Gastroesophageal sphincter (tissue), 4 donors: Measurements from ENCODE around the gene CHERP. TPM values are rescaled to one million over a fixed set of nuclear protein-coding genes. Genes with fewer than 3 reads are reported as not detected.
"Not testable (repeated sequence)": the region's sequence is repeated elsewhere in the genome, so short reads cannot be mapped to it uniquely, and the experiment has no call there.

Source experiments
- ATAC-seq: fragments of 150-250 bp; one replicate; pipeline ENCODE4 v1.9.1; 2016; ENCODE audit warnings: mild to moderate bottlenecking, moderate library complexity
- H3K27ac ChIP-seq, 4 donors: fragments of 200-600 bp; sonication (generic) in 3 of 4; 1 replicate in 3 of 4; 2 replicates in 1 of 4; pipeline ENCODE4 v1.5.1; 2016 to 2019
- H3K27me3 ChIP-seq: fragments of 200-600 bp; sonication (generic); one replicate; pipeline ENCODE4 v1.5.1; 2019
- H3K36me3 ChIP-seq, 2 donors: fragments of 200-600 bp; sonication (generic); one replicate each; pipeline ENCODE4 v1.5.1; 2019; ENCODE audit warnings: control low read depth in 1 of 2
- H3K4me1 ChIP-seq, 3 donors: fragments of 200-600 bp; sonication (generic); 1 replicate in 2 of 3; 2 replicates in 1 of 3; pipeline ENCODE4 v1.5.1; 2016 to 2019; ENCODE audit warnings: control low read depth in 2 of 3
- H3K4me3 ChIP-seq, 2 donors: fragments of 200-600 bp; sonication (generic); one replicate each; pipeline ENCODE4 v1.5.1; 2019; ENCODE audit warnings: mild to moderate bottlenecking in 1 of 2, moderate library complexity in 1 of 2
- H3K9me3 ChIP-seq, 3 donors: fragments of 200-600 bp; sonication (generic); one replicate each; pipeline ENCODE4 v1.5.1; 2017 to 2019; ENCODE audit warnings: control low read depth in 2 of 3
- CTCF ChIP-seq, 4 experiments: fragments of 200-600 bp in 2 of 4; fragments of 450-650 bp in 2 of 4; sonication (generic) in 1 of 4; IDR thresholded peaks; one replicate each; pipeline ENCODE4 v1.5.1; 2017 to 2019; ENCODE audit warnings: antibody characterized with exemption in 4 of 4, mild to moderate bottlenecking in 2 of 4, moderate library complexity in 2 of 4
- EP300 ChIP-seq: sonication (generic); formaldehyde crosslinking; IDR thresholded peaks from one replicate; pipeline ENCODE4 v1.6.1; 2017; ENCODE audit warnings: antibody characterized with exemption, mild to moderate bottlenecking
- POLR2A ChIP-seq, 2 donors: fragments of 450-650 bp; IDR thresholded peaks; one replicate each; pipeline ENCODE4 v1.6.1; 2017; ENCODE audit warnings: antibody characterized with exemption in 2 of 2, mild to moderate bottlenecking in 2 of 2, moderate library complexity in 1 of 2
- POLR2AphosphoS5 ChIP-seq: sonication (generic); formaldehyde crosslinking; IDR thresholded peaks from one replicate; pipeline ENCODE4 v1.6.1; 2017; ENCODE audit warnings: antibody characterized with exemption
- WGBS, 2 donors: methylation state at CpG; one replicate each; pipeline ENCODE4 v1.1.5; 2018; ENCODE audit warnings: low coverage in 1 of 2; 5-methylcytosine and 5-hydroxymethylcytosine counted together
- total RNA-seq, 4 donors: library from RNA; depleted of rRNA; stranded (reverse); fragments of >200 nt; gene quantifications; one replicate each; pipeline ENCODE4 v1.1.0, GENCODE V29; 2016

CHERP gene
- total RNA-seq, 4 donors from 2014 or later: 5.7 to 12.7 (median 6.6) TPM

DNA sequence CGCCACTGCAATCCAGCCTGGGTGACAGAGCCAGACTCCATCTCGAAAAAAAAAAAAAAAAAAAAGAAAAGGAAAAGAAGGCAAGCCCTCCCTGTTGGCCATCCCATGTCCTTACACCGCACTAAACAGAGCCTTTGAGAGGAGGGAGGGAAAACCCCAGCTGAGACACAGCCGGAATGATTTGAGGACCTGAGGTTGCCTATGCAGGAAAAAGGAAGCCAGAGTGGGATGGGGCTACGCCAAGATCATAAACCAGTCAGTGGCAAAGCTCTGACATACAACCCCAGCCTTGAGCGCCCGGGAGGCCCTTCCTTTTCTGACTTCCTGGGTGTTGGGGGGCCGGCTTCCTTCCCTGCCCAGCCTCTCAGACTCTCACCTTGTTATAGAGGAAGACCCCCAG is 12.5 kb upstream of the CHERP start:
- no peak for TF ChIP-seq POLR2AphosphoS5
- TF ChIP-seq POLR2A (IDR thresholded peaks at IDR 0.05): no peak
- TF ChIP-seq EP300: no peak
- no peak for TF ChIP-seq CTCF (IDR thresholded peaks at IDR 0.05)
- Histone ChIP-seq H3K9me3 (no peaks in the 10 kb centered on the region), H3K27me3 (no peaks in the 10 kb centered on the region), H3K4me3 (no peak overlapping the region), H3K4me1 (no peaks in the 10 kb centered on the region), H3K27ac (no peak overlapping the region), H3K36me3 (peaks cover 0 to 97% of the 10 kb centered on the region in 2 donors)
- ATAC-seq: no peak
- 89 to 97% methylated on average over 5 to 6 of the region's 8 CpGs for WGBS, 2 donors

- not testable (repeated sequence) for H3K9me3 ChIP-seq
- WGBS, 2 donors: 85% methylated on average over 6 of the region's 6 CpGs; no CpG with 5 or more reads in 1 of the 2 donors
- peaks cover 0 to 70% of the 10 kb centered on the region in 2 donors for H3K36me3 ChIP-seq
Measured at GRCh38 chr19:16551902-16552301, 9.7 kb upstream of the CHERP start.

DNA sequence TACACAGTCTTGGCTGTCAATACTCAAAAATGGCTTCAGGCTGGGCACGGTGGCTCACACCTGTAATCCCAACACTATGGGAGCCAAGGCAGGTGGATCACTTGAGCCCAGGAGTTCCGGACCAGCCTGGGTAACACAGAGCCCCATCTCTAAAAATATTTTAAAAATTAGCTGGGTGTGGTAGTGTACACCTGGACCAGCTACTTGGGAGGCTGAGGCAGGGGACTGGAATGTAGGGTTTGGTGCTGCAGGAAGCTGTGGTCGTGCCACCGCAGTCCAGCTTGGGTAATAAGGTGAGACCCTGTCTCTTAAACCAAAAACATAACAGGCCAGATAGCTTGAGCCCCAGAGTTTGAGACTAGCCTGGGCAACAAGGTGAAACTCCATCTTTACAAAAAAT is 6.7 kb upstream of the CHERP start:
- ATAC-seq: no peak
- peaks cover 0 to 13% (median 0%) of the 10 kb centered on the region in 3 donors for H3K4me1 ChIP-seq
- H3K27ac ChIP-seq: no peak overlapping the region
- TF ChIP-seq CTCF (IDR thresholded peaks at IDR 0.05) (no peak), EP300 (no peak), POLR2AphosphoS5 (no peak), POLR2A (IDR thresholded peaks at IDR 0.05) (no peak)
- no peaks in the 10 kb centered on the region for H3K27me3 ChIP-seq
- H3K4me3 ChIP-seq: no peak overlapping the region
- H3K36me3 ChIP-seq: peaks cover 0 to 40% of the 10 kb centered on the region in 2 donors
- WGBS, 2 donors: no CpG with 5 or more reads among the region's 4 CpGs
- no peaks in the 10 kb centered on the region for H3K9me3 ChIP-seq

More at GRCh38 chr19:16551902-16552301, 9.7 kb upstream of the CHERP start:
- H3K4me3 ChIP-seq, H3K4me1 ChIP-seq, H3K27ac ChIP-seq, H3K27me3 ChIP-seq, ATAC-seq: not testable (repeated sequence)

DNA sequence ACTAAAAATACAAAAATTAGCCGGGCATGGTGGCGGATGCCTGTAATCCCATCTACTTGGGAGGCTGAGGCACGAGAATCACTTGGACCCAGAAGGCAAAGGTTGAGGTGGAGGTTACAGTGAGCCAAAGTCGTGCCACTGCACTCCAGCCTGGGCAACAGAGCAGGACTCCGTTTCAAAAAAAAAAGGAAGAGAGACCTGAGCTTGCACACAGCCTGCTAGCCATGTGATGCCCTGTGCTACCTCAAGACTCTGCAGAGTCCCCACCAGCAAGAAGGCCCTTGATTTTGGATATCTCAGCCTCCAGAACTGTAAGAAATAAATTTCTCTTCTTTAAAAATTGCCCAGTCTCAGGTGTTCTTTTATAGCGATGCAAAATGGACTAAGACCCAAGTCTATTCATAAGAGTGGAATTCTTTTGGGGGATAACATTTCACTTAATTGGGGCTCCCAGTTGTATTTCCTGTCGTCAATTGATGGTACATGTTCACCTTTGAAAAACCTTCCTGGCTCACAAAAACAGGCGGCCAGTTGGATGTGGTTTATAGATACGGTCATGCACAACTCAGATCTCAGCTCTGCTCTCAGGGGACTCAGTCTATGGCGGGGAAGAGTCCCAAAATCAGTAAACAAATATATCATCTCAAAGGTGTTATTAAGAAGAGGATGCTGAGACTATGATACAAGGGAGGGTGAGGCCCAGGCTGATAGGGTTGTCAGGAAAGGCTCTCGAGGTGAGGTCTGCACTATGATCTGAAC is 2.4 kb upstream of the CHERP start:
- H3K36me3 ChIP-seq: peaks cover 0 to 10% of the 10 kb centered on the region in 2 donors
- WGBS, 2 donors: 80 to 90% methylated on average over 7 to 8 of the region's 11 CpGs
- ATAC-seq: no peak
- peaks cover 0 to 48% (median 13%) of the 10 kb centered on the region in 3 donors for H3K4me1 ChIP-seq
- H3K9me3 ChIP-seq: no peaks in the 10 kb centered on the region
- no peak for TF ChIP-seq EP300
- TF ChIP-seq POLR2A (IDR thresholded peaks at IDR 0.05): no peak
- TF ChIP-seq CTCF (IDR thresholded peaks at IDR 0.05): no peak
- no peak for TF ChIP-seq POLR2AphosphoS5
- no peak overlapping the region for H3K4me3 ChIP-seq
- H3K27ac ChIP-seq: no peak overlapping the region
- no peaks in the 10 kb centered on the region for H3K27me3 ChIP-seq

GRCh38 chr19:16543734-16544133 is 1.5 kb upstream of the CHERP start:
- H3K9me3 ChIP-seq, ATAC-seq: not testable (repeated sequence)

DNA sequence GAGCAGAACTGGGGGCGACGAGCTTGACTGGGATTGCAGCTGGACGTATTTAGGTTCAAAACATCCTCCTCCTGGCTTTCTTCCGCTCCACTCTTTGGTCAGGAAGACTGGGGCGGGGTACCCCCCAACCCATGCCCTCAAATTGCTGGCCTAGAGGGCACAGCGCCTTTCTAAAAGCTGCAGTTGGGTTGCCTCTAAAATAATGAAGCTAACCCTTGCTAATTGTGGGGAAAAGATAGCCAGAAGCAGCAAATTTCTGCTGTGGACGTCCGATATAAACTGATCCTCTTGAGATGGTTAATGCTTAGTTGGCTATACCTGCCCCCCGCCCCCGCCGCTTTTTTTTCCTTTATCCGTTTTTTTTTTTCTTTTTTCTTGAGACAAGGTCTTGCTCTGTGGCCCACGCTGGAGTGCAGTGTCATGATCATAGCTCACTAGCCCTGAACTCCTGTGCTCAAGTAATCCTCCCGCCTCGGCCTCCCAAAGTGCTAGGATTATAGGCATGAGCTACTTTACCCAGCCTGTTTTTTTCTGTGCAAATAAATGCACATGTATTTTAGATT is 754 bp upstream of the CHERP start:
- peak overlapping the region; percentile 77 to 99 for H3K4me3 ChIP-seq
- H3K36me3 ChIP-seq: peaks cover 0 to 24% of the 10 kb centered on the region in 2 donors
- WGBS, 2 donors: 0 to 6% methylated on average over 2 to 13 of the region's 15 CpGs
- no peaks in the 10 kb centered on the region for H3K9me3 ChIP-seq
- no peaks in the 10 kb centered on the region for H3K27me3 ChIP-seq
- TF ChIP-seq POLR2A (IDR thresholded peaks at IDR 0.05) (no peak), EP300 (no peak), CTCF (IDR thresholded peaks at IDR 0.05) (no peak), POLR2AphosphoS5 (no peak)
- no peak for ATAC-seq
- H3K27ac ChIP-seq: peak overlapping the region; percentile 61 to 91 (median 88)
- H3K4me1 ChIP-seq: peaks cover 0 to 64% (median 17%) of the 10 kb centered on the region in 3 donors

More at GRCh38 chr19:16543734-16544133, 1.5 kb upstream of the CHERP start:
- Histone ChIP-seq H3K4me1 (peaks cover 0 to 57% (median 15%) of the 10 kb centered on the region in 3 donors), H3K36me3 (peaks cover 0 to 16% of the 10 kb centered on the region in 2 donors)
- 86% methylated on average over 3 of the region's 6 CpGs; no CpG with 5 or more reads in 1 of the 2 donors for WGBS, 2 donors
- not testable (repeated sequence) for H3K27ac ChIP-seq, H3K4me3 ChIP-seq, H3K27me3 ChIP-seq
